ENCODE measurements around the gene CERT1.

The CERT1 gene

GRCh38 chr5:75547812-75548211, 36.4 kb upstream of the CERT1 start:
- TF ChIP-seq CTCF (IDR thresholded peaks at IDR 0.05): no peak

GRCh38 chr5:75546830-75547229, 35.4 kb upstream of the CERT1 start:
- no peak for TF ChIP-seq CTCF (IDR thresholded peaks at IDR 0.05)

- no peak for TF ChIP-seq CTCF (IDR thresholded peaks at IDR 0.05)
Measured at GRCh38 chr5:75545131-75545530, 33.7 kb upstream of the CERT1 start.

GRCh38 chr5:75538211-75538610, 26.8 kb upstream of the CERT1 start:
- no peak for TF ChIP-seq CTCF (IDR thresholded peaks at IDR 0.05)

GRCh38 chr5:75536694-75537360, 25.4 kb upstream of the CERT1 start:
- no peak for TF ChIP-seq CTCF (IDR thresholded peaks at IDR 0.05)

- TF ChIP-seq CTCF (IDR thresholded peaks at IDR 0.05): no peak
Measured at GRCh38 chr5:75536147-75536546, 24.7 kb upstream of the CERT1 start.

GRCh38 chr5:75534734-75535133, 23.3 kb upstream of the CERT1 start:
- no peak for TF ChIP-seq CTCF (IDR thresholded peaks at IDR 0.05)

- TF ChIP-seq CTCF (IDR thresholded peaks at IDR 0.05): no peak
Measured at GRCh38 chr5:75532190-75532589, 20.8 kb upstream of the CERT1 start.

Measured in LNCAP (cell line).